ENCODE data around the gene ZSCAN5B.
"Not testable (repeated sequence)": the region's sequence is repeated elsewhere in the genome, so short reads cannot be mapped to it uniquely, and the experiment has no call there.

ZSCAN5B gene

GRCh38 chr19:56175861-56176307 lies 21.7 kb downstream of the ZSCAN5B start, which contains the start of gene GALP:
Gene GALP (plus strand): TSS chr19:56176008. CDS start chr19:56177109, 1,101 bp downstream.
- DNase-seq, result not testable (repeated sequence)

GRCh38 chr19:56174550-56174949 lies 23.0 kb downstream of the ZSCAN5B start:
- DNase-seq, result no peak

GRCh38 chr19:56174086-56174485 lies 23.5 kb downstream of the ZSCAN5B start:
- DNase-seq, result no peak

GRCh38 chr19:56170261-56170660 lies 27.3 kb downstream of the ZSCAN5B start:
- DNase-seq, result peak; percentile 31

- DNase-seq, result no peak
Observed at GRCh38 chr19:56167064-56167578, 30.5 kb downstream of the ZSCAN5B start.

GRCh38 chr19:56163097-56163496 lies 34.5 kb downstream of the ZSCAN5B start:
- no peak for DNase-seq

- DNase-seq, result no peak
Observed at GRCh38 chr19:56162258-56162657, 35.3 kb downstream of the ZSCAN5B start.

GRCh38 chr19:56161534-56161933 lies 36.0 kb downstream of the ZSCAN5B start:
- DNase-seq, result no peak

- DNase-seq, result no peak
Observed at GRCh38 chr19:56159622-56160271, 37.8 kb downstream of the ZSCAN5B start.

- DNase-seq, result no peak
Observed at GRCh38 chr19:56159009-56159559, 38.5 kb downstream of the ZSCAN5B start.

GRCh38 chr19:56158170-56158757 lies 39.3 kb downstream of the ZSCAN5B start:
- no peak for DNase-seq

- DNase-seq, result no peak
Observed at GRCh38 chr19:56156768-56157167, 40.8 kb downstream of the ZSCAN5B start.

GRCh38 chr19:56155124-56155687 lies 42.4 kb downstream of the ZSCAN5B start:
- no peak for DNase-seq

- DNase-seq, result no peak
Observed at GRCh38 chr19:56153507-56153906, 44.1 kb downstream of the ZSCAN5B start.

GRCh38 chr19:56152644-56153043 lies 44.9 kb downstream of the ZSCAN5B start:
- no peak for DNase-seq

- no peak for DNase-seq
Observed at GRCh38 chr19:56150358-56150757, 47.2 kb downstream of the ZSCAN5B start.

GRCh38 chr19:56149656-56150038 lies 47.9 kb downstream of the ZSCAN5B start:
- DNase-seq, result no peak

- DNase-seq, result not testable (repeated sequence)
Observed at GRCh38 chr19:56148955-56149655, 48.5 kb downstream of the ZSCAN5B start.

- no peak for DNase-seq
Observed at GRCh38 chr19:56148096-56148495, 49.5 kb downstream of the ZSCAN5B start.

GRCh38 chr19:56147307-56147706 lies 50.3 kb downstream of the ZSCAN5B start:
- DNase-seq, result no peak

- no peak for DNase-seq
Observed at GRCh38 chr19:56146904-56147303, 50.7 kb downstream of the ZSCAN5B start.

- no peak for DNase-seq
Observed at GRCh38 chr19:56145698-56146097, 51.9 kb downstream of the ZSCAN5B start.

- no peak for DNase-seq
Observed at GRCh38 chr19:56144831-56145230, 52.8 kb downstream of the ZSCAN5B start.

Measured in NCI-H1436 (cell line).